ENCODE data around the gene PLAAT5. TPM values are rescaled to one million over a fixed set of nuclear protein-coding genes. Genes with fewer than 3 reads are reported as not detected.

Gene PLAAT5
- total and polyA plus RNA-seq, 2 donors (not counting 3 experiments of a cell fraction or from before 2014, with no cell fraction given), result not detected

DNA sequence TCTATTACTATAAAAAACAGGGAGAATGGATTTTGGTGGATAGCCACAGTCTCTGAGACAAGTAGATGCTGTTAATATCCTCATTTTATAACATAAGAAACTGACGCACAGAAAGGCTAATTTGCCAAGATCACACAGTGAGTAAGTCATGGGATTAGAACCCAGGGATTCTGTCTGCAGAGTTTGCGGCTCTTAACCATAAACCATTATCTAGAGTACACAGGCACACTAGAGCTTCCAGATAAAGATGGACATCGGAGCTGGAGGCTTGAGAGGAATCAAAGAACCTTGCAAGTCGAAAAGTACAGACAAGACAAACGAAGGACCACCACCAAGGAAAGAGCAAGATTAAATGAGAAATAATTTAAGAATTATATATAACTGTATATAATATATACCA, 26.2 kb upstream of the PLAAT5 start:
- Histone ChIP-seq H3K4me2 (ENCODE audit: insufficient read depth, low read length) (no peak overlapping the region), H3K4me1 (ENCODE audit: control insufficient read depth, extremely low read depth, insufficient read depth, low read length) (no peaks in the 10 kb centered on the region), H3K9ac (replicated peaks; ENCODE audit: extremely low read depth, insufficient read depth, low read length) (no peak overlapping the region), H3K9me1 (replicated peaks; ENCODE audit: control insufficient read depth, extremely low read depth, insufficient read depth, low read length) (no peaks in the 10 kb centered on the region), H3K36me3 (ENCODE audit: control insufficient read depth in 2 of 2, extremely low read depth in 1 of 2, insufficient read depth in 2 of 2, low read length in 2 of 2) (no peaks in the 10 kb centered on the region), H4K20me1 (replicated peaks; ENCODE audit: control insufficient read depth, extremely low read depth, insufficient read depth, low read length) (no peaks in the 10 kb centered on the region), H3K27ac (ENCODE audit: insufficient read depth, low read depth, low read length) (no peak overlapping the region), H2AFZ (ENCODE audit: low read depth, low read length) (no peak overlapping the region), H3K9me3 (replicated peaks; ENCODE audit: control insufficient read depth, insufficient read depth, low read length) (no peaks in the 10 kb centered on the region), H3K27me3 (ENCODE audit: control insufficient read depth in 2 of 2, insufficient read depth in 2 of 2, low read length in 2 of 2) (peaks cover 0 to 4% of the 10 kb centered on the region in 2 experiments), H3K79me2 (ENCODE audit: control insufficient read depth, insufficient read depth, low read length) (no peaks in the 10 kb centered on the region), H3K4me3 (replicated peaks in 1 of 3; ENCODE audit: insufficient read depth in 1 of 3, low read depth in 1 of 3, low read length in 3 of 3) (no peak overlapping the region)
- DNase-seq (ENCODE audit: low read depth, low spot score), result no peak
- ChIA-PET POLR2A (no interaction called here), CTCF (no interaction called here)
- dilution Hi-C loops (cut with MboI; ENCODE audit: extremely low pct_ligation_motif_present, low sequenced_read_pairs) (no loop called here), intact Hi-C loops (cut with micrococcal nuclease) (no loop called here)
- no peak for FAIRE-seq
- TF ChIP-seq, protein P1, sequence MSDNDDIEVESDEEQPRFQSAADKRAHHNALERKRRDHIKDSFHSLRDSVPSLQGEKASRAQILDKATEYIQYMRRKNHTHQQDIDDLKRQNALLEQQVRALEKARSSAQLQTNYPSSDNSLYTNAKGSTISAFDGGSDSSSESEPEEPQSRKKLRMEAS (IDR thresholded peaks at IDR 0.05; ENCODE audit: insufficient read depth, insufficient read length), result no peak
- TF ChIP-seq FOS (IDR thresholded peaks at IDR 0.05; ENCODE audit: borderline replicate concordance, insufficient read depth, low read length) (no peak), GATA2 (IDR thresholded peaks at IDR 0.05; ENCODE audit: insufficient read depth, insufficient read length, low read depth, low read length) (no peak), EZH2 (IDR thresholded peaks at IDR 0.05; ENCODE audit: borderline replicate concordance, low read depth, low read length, severe bottlenecking) (no peak), POLR2AphosphoS5 (IDR thresholded peaks at IDR 0.05; ENCODE audit: insufficient read depth, low read depth, low read length) (no peak), POLR2A (IDR thresholded peaks at IDR 0.05; ENCODE audit: low read depth, low read length) (no peak), MYC (IDR thresholded peaks at IDR 0.05; ENCODE audit: low read depth, low read length) (no peak), JUN (IDR thresholded peaks at IDR 0.05; ENCODE audit: borderline replicate concordance, insufficient read depth, insufficient read length, low read depth) (no peak)
- TF ChIP-seq, protein P2, sequence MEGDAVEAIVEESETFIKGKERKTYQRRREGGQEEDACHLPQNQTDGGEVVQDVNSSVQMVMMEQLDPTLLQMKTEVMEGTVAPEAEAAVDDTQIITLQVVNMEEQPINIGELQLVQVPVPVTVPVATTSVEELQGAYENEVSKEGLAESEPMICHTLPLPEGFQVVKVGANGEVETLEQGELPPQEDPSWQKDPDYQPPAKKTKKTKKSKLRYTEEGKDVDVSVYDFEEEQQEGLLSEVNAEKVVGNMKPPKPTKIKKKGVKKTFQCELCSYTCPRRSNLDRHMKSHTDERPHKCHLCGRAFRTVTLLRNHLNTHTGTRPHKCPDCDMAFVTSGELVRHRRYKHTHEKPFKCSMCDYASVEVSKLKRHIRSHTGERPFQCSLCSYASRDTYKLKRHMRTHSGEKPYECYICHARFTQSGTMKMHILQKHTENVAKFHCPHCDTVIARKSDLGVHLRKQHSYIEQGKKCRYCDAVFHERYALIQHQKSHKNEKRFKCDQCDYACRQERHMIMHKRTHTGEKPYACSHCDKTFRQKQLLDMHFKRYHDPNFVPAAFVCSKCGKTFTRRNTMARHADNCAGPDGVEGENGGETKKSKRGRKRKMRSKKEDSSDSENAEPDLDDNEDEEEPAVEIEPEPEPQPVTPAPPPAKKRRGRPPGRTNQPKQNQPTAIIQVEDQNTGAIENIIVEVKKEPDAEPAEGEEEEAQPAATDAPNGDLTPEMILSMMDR (IDR thresholded peaks at IDR 0.05; ENCODE audit: extremely low read depth in 1 of 2, insufficient read depth in 1 of 2, low read depth in 1 of 2, low read length in 2 of 2), result no peak
- BruUV-seq (replicated peaks), result no TSS peak
